Measurements from ENCODE around the gene SLIT3. TPM values are rescaled to one million over a fixed set of nuclear protein-coding genes. Genes with fewer than 3 reads are reported as not detected.

SLIT3 gene
- total RNA-seq, 3 donors from 2014 or later = 30.7 to 103 (median 54.1) TPM

DNA sequence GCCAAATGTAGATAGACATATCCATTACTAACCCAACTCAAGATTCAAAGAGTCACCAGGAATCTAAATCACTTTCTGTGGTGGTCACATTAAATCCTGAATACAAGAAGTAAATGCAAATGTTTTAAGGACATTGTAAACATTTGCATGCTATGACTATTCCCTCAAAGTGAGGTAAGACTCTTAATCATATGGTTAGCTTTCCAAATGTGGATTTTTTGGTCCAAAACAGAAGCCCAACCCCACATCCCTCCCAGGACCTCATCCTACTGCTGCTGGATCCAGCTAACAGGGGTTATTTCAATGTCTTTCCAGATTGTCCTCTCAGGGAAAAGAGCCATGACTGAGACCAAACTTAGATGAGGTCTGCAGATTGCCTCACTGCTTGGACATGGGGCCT lies 493.7 kb downstream of the SLIT3 start:
- no peak for DNase-seq (ENCODE audit: low spot score in 2 of 2)
- no peaks in the 10 kb centered on the region for H3K4me1 ChIP-seq
- no peak overlapping the region for H3K27ac ChIP-seq
- H3K9me3 ChIP-seq = no peaks in the 10 kb centered on the region
- no peaks in the 10 kb centered on the region for H3K27me3 ChIP-seq
- H3K4me3 ChIP-seq = no peak overlapping the region
- intact Hi-C loops (cut with DNase I; ENCODE audit: low total_unique reads) = no loop called here
- no peaks in the 10 kb centered on the region for H3K36me3 ChIP-seq
- TF ChIP-seq POLR2AphosphoS5 (IDR thresholded peaks at IDR 0.05) (no peak), POLR2A (IDR thresholded peaks at IDR 0.05) (no peak)

DNA sequence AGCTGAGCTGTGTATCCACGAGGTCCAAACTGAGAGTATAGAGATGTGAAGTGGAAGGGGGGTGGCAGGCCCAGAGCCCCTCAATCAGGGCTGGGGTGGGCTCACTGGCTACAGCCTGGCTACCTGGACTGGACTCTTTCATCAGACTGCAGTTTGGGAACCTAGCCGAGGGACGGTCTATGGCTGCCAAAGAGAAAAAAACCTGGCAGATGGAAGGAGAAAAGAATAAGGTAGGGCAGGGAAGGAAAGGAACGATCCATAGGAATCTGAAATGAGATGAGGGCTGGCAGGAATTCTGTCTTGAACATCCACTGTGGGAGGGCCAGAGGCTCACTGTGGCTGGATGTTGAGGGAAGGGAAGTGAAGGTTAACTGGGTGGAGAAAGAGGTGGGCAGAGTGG lies 497.4 kb downstream of the SLIT3 start:
- DNase-seq (ENCODE audit: low spot score in 2 of 2) = no peak
- no peaks in the 10 kb centered on the region for H3K36me3 ChIP-seq
- no peaks in the 10 kb centered on the region for H3K27me3 ChIP-seq
- no peaks in the 10 kb centered on the region for H3K9me3 ChIP-seq
- H3K4me3 ChIP-seq = no peak overlapping the region
- TF ChIP-seq POLR2AphosphoS5 (IDR thresholded peaks at IDR 0.05) (no peak), POLR2A (IDR thresholded peaks at IDR 0.05) (no peak)
- TF ChIP-seq, protein P1, sequence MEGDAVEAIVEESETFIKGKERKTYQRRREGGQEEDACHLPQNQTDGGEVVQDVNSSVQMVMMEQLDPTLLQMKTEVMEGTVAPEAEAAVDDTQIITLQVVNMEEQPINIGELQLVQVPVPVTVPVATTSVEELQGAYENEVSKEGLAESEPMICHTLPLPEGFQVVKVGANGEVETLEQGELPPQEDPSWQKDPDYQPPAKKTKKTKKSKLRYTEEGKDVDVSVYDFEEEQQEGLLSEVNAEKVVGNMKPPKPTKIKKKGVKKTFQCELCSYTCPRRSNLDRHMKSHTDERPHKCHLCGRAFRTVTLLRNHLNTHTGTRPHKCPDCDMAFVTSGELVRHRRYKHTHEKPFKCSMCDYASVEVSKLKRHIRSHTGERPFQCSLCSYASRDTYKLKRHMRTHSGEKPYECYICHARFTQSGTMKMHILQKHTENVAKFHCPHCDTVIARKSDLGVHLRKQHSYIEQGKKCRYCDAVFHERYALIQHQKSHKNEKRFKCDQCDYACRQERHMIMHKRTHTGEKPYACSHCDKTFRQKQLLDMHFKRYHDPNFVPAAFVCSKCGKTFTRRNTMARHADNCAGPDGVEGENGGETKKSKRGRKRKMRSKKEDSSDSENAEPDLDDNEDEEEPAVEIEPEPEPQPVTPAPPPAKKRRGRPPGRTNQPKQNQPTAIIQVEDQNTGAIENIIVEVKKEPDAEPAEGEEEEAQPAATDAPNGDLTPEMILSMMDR (IDR thresholded peaks at IDR 0.05) = no peak
- no peaks in the 10 kb centered on the region for H3K4me1 ChIP-seq
- H3K27ac ChIP-seq = no peak overlapping the region
- intact Hi-C loops (cut with DNase I; ENCODE audit: low total_unique reads) = no loop called here

- intact Hi-C loops (cut with DNase I; ENCODE audit: low total_unique reads) = no loop called here
- Histone ChIP-seq H3K36me3 (no peaks in the 10 kb centered on the region), H3K27me3 (no peaks in the 10 kb centered on the region), H3K4me3 (no peak overlapping the region), H3K4me1 (no peaks in the 10 kb centered on the region), H3K27ac (no peak overlapping the region), H3K9me3 (no peaks in the 10 kb centered on the region)
- no peak for DNase-seq (ENCODE audit: low spot score in 2 of 2)
- TF ChIP-seq POLR2A (IDR thresholded peaks at IDR 0.05) (no peak), POLR2AphosphoS5 (IDR thresholded peaks at IDR 0.05) (no peak)
- TF ChIP-seq, protein P1 (IDR thresholded peaks at IDR 0.05) = no peak
Observed at GRCh38 chr5:168802337-168802736, 498.6 kb downstream of the SLIT3 start.

- no peaks in the 10 kb centered on the region for H3K27me3 ChIP-seq
- intact Hi-C loops (cut with DNase I; ENCODE audit: low total_unique reads) = no loop called here
- H3K36me3 ChIP-seq = no peaks in the 10 kb centered on the region
- TF ChIP-seq POLR2AphosphoS5 (IDR thresholded peaks at IDR 0.05) (no peak), POLR2A (IDR thresholded peaks at IDR 0.05) (no peak)
- TF ChIP-seq, protein P1 (IDR thresholded peaks at IDR 0.05) = no peak
- H3K4me1 ChIP-seq = no peaks in the 10 kb centered on the region
- no peaks in the 10 kb centered on the region for H3K9me3 ChIP-seq
- no peak for DNase-seq (ENCODE audit: low spot score in 2 of 2)
- no peak overlapping the region for H3K4me3 ChIP-seq
- H3K27ac ChIP-seq = no peak overlapping the region
Observed at GRCh38 chr5:168801567-168801966, 499.4 kb downstream of the SLIT3 start.

DNA sequence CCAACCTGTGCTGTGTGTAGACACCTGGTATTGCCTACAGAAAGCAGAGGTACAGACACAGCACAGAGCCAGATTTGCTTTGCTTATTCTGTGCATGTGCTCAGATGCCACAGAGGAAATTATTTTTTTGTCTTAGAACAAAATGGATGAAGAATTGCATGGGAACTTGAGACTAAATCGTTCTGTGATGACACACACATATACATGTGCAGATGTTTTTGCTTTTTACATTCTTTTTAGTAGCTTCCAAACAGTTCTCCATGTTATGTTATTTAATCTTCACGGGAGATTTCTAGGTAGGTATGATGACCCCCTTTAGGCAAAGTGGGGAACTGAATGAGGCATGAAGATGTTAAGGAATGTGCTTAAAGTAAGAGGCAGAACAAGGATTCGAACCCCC lies 500.2 kb downstream of the SLIT3 start:
- Histone ChIP-seq H3K9me3 (no peaks in the 10 kb centered on the region), H3K27me3 (no peaks in the 10 kb centered on the region), H3K4me1 (no peaks in the 10 kb centered on the region), H3K36me3 (no peaks in the 10 kb centered on the region), H3K4me3 (no peak overlapping the region), H3K27ac (no peak overlapping the region)
- intact Hi-C loops (cut with DNase I; ENCODE audit: low total_unique reads) = no loop called here
- no peak for DNase-seq (ENCODE audit: low spot score in 2 of 2)
- TF ChIP-seq POLR2AphosphoS5 (IDR thresholded peaks at IDR 0.05) = no peak
- TF ChIP-seq, protein P1 (IDR thresholded peaks at IDR 0.05) = no peak

Measured in breast epithelium (tissue), 4 donors.